RWPE2 (cell line): Measurements from ENCODE around the gene OMG.

Experiments used
- ATAC-seq: fragments of 200-7000 bp; cut with Tn5 transposase; 3 replicates; pipeline ENCODE4 v1.9.1; 2021; ENCODE audit warnings: low read depth
- DNase-seq: peaks from one replicate; pipeline ENCODE4 v3.0.0-alpha.2; 2020; ENCODE audit warnings: low spot score
- H3K27ac ChIP-seq: fragments of 450-650 bp; 2 replicates; pipeline ENCODE4 v1.5.1; 2017; ENCODE audit warnings: mild to moderate bottlenecking; ENCODE audit not compliant: poor library complexity, severe bottlenecking
- H3K27me3 ChIP-seq: fragments of 250-450 bp; sonication (Bioruptor Pico); 2 replicates; pipeline ENCODE4 v1.5.1; 2021; ENCODE audit warnings: mild to moderate bottlenecking, moderate library complexity; ENCODE audit not compliant: insufficient read depth, poor library complexity, severe bottlenecking
- H3K36me3 ChIP-seq: fragments of 250-450 bp; sonication (Bioruptor Pico); 2 replicates; pipeline ENCODE4 v1.5.1; 2020; ENCODE audit warnings: low read depth, mild to moderate bottlenecking, moderate library complexity
- H3K4me1 ChIP-seq: fragments of 250-450 bp; sonication (Bioruptor Pico); 2 replicates; pipeline ENCODE4 v1.5.1; 2021; ENCODE audit warnings: mild to moderate bottlenecking, moderate library complexity; ENCODE audit not compliant: insufficient read depth, poor library complexity, severe bottlenecking
- H3K4me3 ChIP-seq: fragments of 250-450 bp; sonication (Bioruptor Pico); 2 replicates; pipeline ENCODE4 v1.5.1; 2021; ENCODE audit warnings: mild to moderate bottlenecking, moderate library complexity; ENCODE audit not compliant: severe bottlenecking
- H3K9me3 ChIP-seq: fragments of 250-450 bp; sonication (Bioruptor Pico); 2 replicates; pipeline ENCODE4 v1.5.1; 2021; ENCODE audit warnings: mild to moderate bottlenecking, moderate library complexity; ENCODE audit not compliant: severe bottlenecking
- CTCF ChIP-seq: fragments of 450-650 bp; IDR thresholded peaks from one replicate; pipeline ENCODE4 v1.5.1; 2017; ENCODE audit warnings: mild to moderate bottlenecking, moderate library complexity; ENCODE audit not compliant: poor library complexity, severe bottlenecking

OMG gene

GRCh38 chr17:31327534-31328159 lies 30.6 kb upstream of the OMG start:
- Histone ChIP-seq H3K9me3 (no peaks in the 10 kb centered on the region), H3K36me3 (peaks cover 48% of the 10 kb centered on the region), H3K4me1 (peaks cover 28% of the 10 kb centered on the region), H3K27me3 (no peaks in the 10 kb centered on the region), H3K4me3 (no peak overlapping the region), H3K27ac (peak overlapping the region; percentile 70)
- DNase-seq (no peak), ATAC-seq (peak; percentile 98)
- TF ChIP-seq CTCF = no peak

- Histone ChIP-seq H3K4me1 (peaks cover 34% of the 10 kb centered on the region), H3K4me3 (no peak overlapping the region), H3K36me3 (peaks cover 30% of the 10 kb centered on the region), H3K27ac (no peak overlapping the region), H3K9me3 (no peaks in the 10 kb centered on the region), H3K27me3 (no peaks in the 10 kb centered on the region)
- no peak for DNase-seq
- no peak for TF ChIP-seq CTCF
- no peak for ATAC-seq
Observed at GRCh38 chr17:31323551-31323950, 26.5 kb upstream of the OMG start.

- no peak for DNase-seq
- no peaks in the 10 kb centered on the region for H3K27me3 ChIP-seq
- H3K36me3 ChIP-seq = peaks cover 17% of the 10 kb centered on the region
- H3K4me3 ChIP-seq = no peak overlapping the region
- no peaks in the 10 kb centered on the region for H3K9me3 ChIP-seq
- TF ChIP-seq CTCF = no peak
- peak overlapping the region; percentile 42 for H3K27ac ChIP-seq
- ATAC-seq = no peak
- H3K4me1 ChIP-seq = peaks cover 29% of the 10 kb centered on the region
Observed at GRCh38 chr17:31321966-31322365, 24.9 kb upstream of the OMG start.

GRCh38 chr17:31321481-31321880 lies 24.4 kb upstream of the OMG start, which contains the start of gene EVI2A:
EVI2A (minus strand) TSS chr17:31321622; CDS start chr17:31319013, 2,609 bp downstream.
- H3K27ac ChIP-seq = peak within 1 kb of the TSS; percentile 42
- H3K9me3 ChIP-seq = no peaks in the 10 kb centered on the region
- DNase-seq = no peak
- H3K36me3 ChIP-seq = peaks cover 16% of the 10 kb centered on the region; the same call in 1 of the 2 replicates
- no peaks in the 10 kb centered on the region for H3K27me3 ChIP-seq
- no peak within 1 kb of the TSS for H3K4me3 ChIP-seq
- TF ChIP-seq CTCF = no peak
- peaks cover 28% of the 10 kb centered on the region for H3K4me1 ChIP-seq
- ATAC-seq = peak; percentile 49; the same call in 2 of the 3 replicates

- H3K4me1 ChIP-seq = peaks cover 28% of the 10 kb centered on the region
- H3K27ac ChIP-seq = peak overlapping the region; percentile 42
- TF ChIP-seq CTCF = no peak
- no peak for ATAC-seq
- H3K9me3 ChIP-seq = no peaks in the 10 kb centered on the region
- no peak overlapping the region for H3K4me3 ChIP-seq
- DNase-seq = no peak
- H3K27me3 ChIP-seq = no peaks in the 10 kb centered on the region
- H3K36me3 ChIP-seq = peaks cover 9% of the 10 kb centered on the region; the same call in 1 of the 2 replicates
Observed at GRCh38 chr17:31320791-31321190, 23.8 kb upstream of the OMG start.
